HG03060 (cell line): Measurements from ENCODE around the gene MED25.
"Not testable (repeated sequence)": the region's sequence is repeated elsewhere in the genome, so short reads cannot be mapped to it uniquely, and the experiment has no call there.

ENCODE experiments used
- ATAC-seq: cut with Tn5 transposase; IDR thresholded peaks from one replicate; pipeline ENCODE4 v1.9.1; 2021; ENCODE audit warnings: low read depth, moderate number of reproducible peaks; ENCODE audit not compliant: unreplicated experiment

Gene MED25

GRCh38 chr19:49812997-49813861 is 4.9 kb upstream of the MED25 start, which contains the start of gene FUZ:
Gene FUZ, minus strand, starts transcription at chr19:49813292. Its CDS starts 186 bp downstream, at chr19:49813106.
- peak; percentile 37 for ATAC-seq

GRCh38 chr19:49814010-49814409 is 4.1 kb upstream of the MED25 start:
- ATAC-seq = no peak

GRCh38 chr19:49816590-49816989 is 1.5 kb upstream of the MED25 start:
- no peak for ATAC-seq

- ATAC-seq = no peak
These were observed 721 bp downstream of the MED25 start for GRCh38 chr19:49818649-49819370.

GRCh38 chr19:49819452-49820115 is 1.5 kb downstream of the MED25 start:
- ATAC-seq = not testable (repeated sequence)

- ATAC-seq = no peak
These were observed 2.0 kb downstream of the MED25 start for GRCh38 chr19:49820125-49820524.

- ATAC-seq = no peak
These were observed 5.4 kb downstream of the MED25 start for GRCh38 chr19:49823472-49823871.

GRCh38 chr19:49824662-49825061 is 6.6 kb downstream of the MED25 start:
- no peak for ATAC-seq

- ATAC-seq = no peak
These were observed 8.9 kb downstream of the MED25 start for GRCh38 chr19:49827034-49827433.

- ATAC-seq = no peak
These were observed 11.1 kb downstream of the MED25 start for GRCh38 chr19:49829200-49829599.

GRCh38 chr19:49829721-49830120 is 11.6 kb downstream of the MED25 start:
- no peak for ATAC-seq

GRCh38 chr19:49830766-49831165 is 12.7 kb downstream of the MED25 start:
- no peak for ATAC-seq

- ATAC-seq = no peak
These were observed 13.5 kb downstream of the MED25 start for GRCh38 chr19:49831592-49831991.

GRCh38 chr19:49832556-49832955 is 14.5 kb downstream of the MED25 start:
- no peak for ATAC-seq

GRCh38 chr19:49833599-49833998 is 15.5 kb downstream of the MED25 start:
- no peak for ATAC-seq

GRCh38 chr19:49835562-49835961 is 17.5 kb downstream of the MED25 start:
- no peak for ATAC-seq

- no peak for ATAC-seq
These were observed 18.3 kb downstream of the MED25 start for GRCh38 chr19:49836176-49837008.

- no peak for ATAC-seq
These were observed 18.9 kb downstream of the MED25 start for GRCh38 chr19:49837009-49837310.

GRCh38 chr19:49837425-49837824 is 19.3 kb downstream of the MED25 start:
- ATAC-seq = no peak

GRCh38 chr19:49838885-49839588 is 20.9 kb downstream of the MED25 start:
- no peak for ATAC-seq
